ENCODE results near the gene BBC3. TPM values are rescaled to one million over a fixed set of nuclear protein-coding genes. Genes with fewer than 3 reads are reported as not detected.
"Not testable (repeated sequence)": the region's sequence is repeated elsewhere in the genome, so short reads cannot be mapped to it uniquely, and the experiment has no call there.

Gene BBC3
- total and polyA plus RNA-seq, 3 experiments from 2014 or later, result 8.3 to 20.1 (median 19.8) TPM

DNA sequence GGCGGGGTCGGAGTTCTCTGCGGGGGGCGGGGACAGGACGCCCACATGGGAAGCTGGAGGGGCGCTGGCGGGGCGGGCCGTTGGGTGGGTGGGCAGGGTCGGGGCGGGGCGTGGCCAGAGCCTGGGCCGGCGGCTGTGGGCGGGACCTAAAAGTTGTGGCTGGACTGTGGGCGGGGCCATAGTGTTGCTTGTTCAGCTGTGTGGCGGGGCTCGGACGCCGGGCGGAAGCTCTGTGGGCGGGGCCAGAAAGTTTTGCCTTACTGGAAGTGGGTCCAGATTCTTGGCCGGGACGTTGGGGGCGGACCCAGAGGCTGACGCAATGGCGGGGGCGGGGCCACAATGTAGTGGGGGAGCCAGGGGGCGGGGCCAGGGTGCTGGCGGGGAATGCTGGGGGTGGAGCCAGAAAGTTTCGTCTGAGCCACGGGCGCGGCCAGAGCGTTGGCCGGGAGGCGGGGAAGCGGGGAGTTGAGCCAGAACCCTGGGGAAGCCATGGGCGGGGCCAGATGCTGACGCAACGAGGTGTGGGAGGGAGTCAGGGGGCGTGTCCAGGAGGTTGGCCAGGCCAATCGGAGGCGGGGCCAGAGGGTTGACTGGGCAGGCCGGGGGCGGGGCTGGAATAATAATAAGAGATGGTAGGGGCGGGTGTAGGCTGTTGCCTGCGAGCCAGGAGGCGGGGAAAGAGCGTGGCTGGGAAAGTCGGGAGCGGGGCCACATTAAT lies 25.9 kb upstream of the BBC3 start:
- H3K27me3 ChIP-seq (ENCODE audit: insufficient read depth, low read length, poor library complexity, severe bottlenecking), result no peaks in the 10 kb centered on the region
- peaks cover 34 to 47% (median 37%) of the 10 kb centered on the region in 3 donors for H3K4me1 Mint-ChIP-seq
- peaks cover 0 to 1% of the 10 kb centered on the region in 2 donors for H3K27me3 Mint-ChIP-seq
- peak overlapping the region; percentile 61 for H3K4me3 ChIP-seq (ENCODE audit: low read length)
- POLR2A ChIA-PET, result interaction anchor here (0.5 to 2.4 kb wide), 17 partner anchors 9 to 656 kb away, joined by 3 to 67 read pairs (median 4); partner anchors contain the start of genes CALM3, INAFM1 and ZC3H4
- CTCF ChIA-PET, result interaction anchor here (1.0 to 2.5 kb wide), 9 partner anchors 10 to 143 kb away, joined by 3 to 21 read pairs (median 5); partner anchors contain the start of genes DHX34, INAFM1 and ZC3H4
- H3K36me3 ChIP-seq (ENCODE audit: insufficient read depth, low read length), result peaks cover 24% of the 10 kb centered on the region
- no peaks in the 10 kb centered on the region for H3K9me3 ChIP-seq (ENCODE audit: low read length)
- peaks cover 23% of the 10 kb centered on the region for H3K4me1 ChIP-seq (ENCODE audit: insufficient read depth, low read length)
- H3K27ac Mint-ChIP-seq, result peak overlapping the region; percentile 91 to 97 (median 96)
- H3K27ac ChIP-seq (ENCODE audit: low read depth, low read length), result peak overlapping the region; percentile 84
- H3K4me3 Mint-ChIP-seq, result peak overlapping the region; percentile 81 to 93 (median 90)
- peak; percentile 96 to 99 (median 98) for DNase-seq
- H3K36me3 Mint-ChIP-seq, result peaks cover 3 to 43% (median 12%) of the 10 kb centered on the region in 3 donors
- no peaks in the 10 kb centered on the region for H3K9me3 Mint-ChIP-seq

DNA sequence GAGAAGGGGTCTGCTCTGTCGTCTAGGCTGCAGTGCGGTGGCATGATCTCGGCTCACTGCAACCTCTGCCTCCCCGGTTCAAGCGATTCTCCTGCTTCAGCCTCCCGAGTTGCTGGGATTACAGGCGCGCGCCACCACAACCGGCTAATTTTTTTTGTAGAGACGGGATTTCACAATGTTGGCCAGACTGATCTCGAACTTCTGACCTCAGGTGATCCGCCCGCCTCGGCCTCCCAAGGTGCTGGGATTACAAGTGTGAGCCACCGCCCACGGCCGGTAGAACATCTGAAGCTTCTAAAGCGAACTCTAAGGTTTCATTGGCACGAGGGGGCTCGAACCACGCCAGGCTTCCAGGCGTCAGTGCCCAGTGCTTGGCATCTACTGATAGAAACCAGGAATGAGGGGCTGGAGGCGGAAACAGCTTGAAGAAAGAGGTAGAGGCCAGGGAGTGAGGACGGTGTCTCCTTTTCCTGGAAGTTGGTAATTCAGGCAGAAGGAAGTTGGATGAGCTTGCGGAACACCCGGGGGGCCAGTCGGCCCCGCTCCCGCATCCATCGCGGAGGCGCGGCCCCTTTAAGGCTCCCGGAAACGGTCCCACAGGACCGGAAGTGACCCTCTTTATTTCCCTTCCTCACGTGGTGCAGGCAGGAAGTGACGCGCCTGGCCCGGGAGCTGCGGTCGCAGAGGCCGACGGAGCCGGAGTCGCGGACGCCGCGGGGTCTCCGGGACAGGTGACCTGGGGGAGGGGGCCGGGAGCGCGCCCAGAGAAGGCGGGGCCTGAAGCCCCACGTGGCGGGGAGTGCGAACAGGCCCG lies 25.1 kb upstream of the BBC3 start, which contains the start of gene CCDC9:
TSS of gene CCDC9 (plus strand) at position 647 of the 814 bp plus-strand sequence. CDS start 1,876 bp downstream, outside the sequence.
- POLR2A ChIA-PET, result interaction anchor here (0.9 to 2.4 kb wide), 16 partner anchors 9 to 655 kb away, joined by 3 to 67 read pairs (median 4); partner anchors contain the start of genes CALM3, INAFM1 and ZC3H4

DNA sequence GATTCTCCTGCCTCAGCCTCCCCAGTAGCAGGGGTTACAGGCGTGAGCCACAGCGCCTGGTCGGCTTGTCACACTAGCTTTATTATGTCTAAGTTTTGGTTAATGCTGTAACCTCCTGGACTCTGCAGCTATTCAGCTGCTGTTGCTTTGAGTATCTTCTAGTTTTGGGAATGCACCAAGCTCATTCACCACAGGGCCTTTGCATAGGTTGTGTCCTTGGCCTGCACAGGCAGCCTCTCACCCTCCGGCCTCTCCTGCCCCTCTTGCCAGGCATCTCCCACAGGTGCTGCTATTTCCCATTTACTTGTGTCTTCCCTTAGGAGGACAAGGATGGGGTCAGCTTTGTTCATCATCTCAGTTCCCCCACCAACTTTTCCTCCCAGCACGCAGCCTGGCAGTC lies 23.0 kb upstream of the BBC3 start:
- POLR2A ChIA-PET, result interaction anchor here (1.2 kb wide), 1 partner anchor 11 kb away, joined by 3 read pairs; no protein-coding TSS in a partner anchor
- Histone ChIP-seq H3K27ac (ENCODE audit: low read depth, low read length) (no peak overlapping the region), H3K4me3 (ENCODE audit: low read length) (no peak overlapping the region), H3K36me3 (ENCODE audit: insufficient read depth, low read length) (peaks cover 7% of the 10 kb centered on the region), H3K9me3 (ENCODE audit: low read length) (no peaks in the 10 kb centered on the region), H3K27me3 (ENCODE audit: insufficient read depth, low read length, poor library complexity, severe bottlenecking) (no peaks in the 10 kb centered on the region), H3K4me1 (ENCODE audit: insufficient read depth, low read length) (peaks cover 22% of the 10 kb centered on the region)
- DNase-seq, result no peak
- H3K4me1 Mint-ChIP-seq, result peaks cover 22 to 31% (median 25%) of the 10 kb centered on the region in 3 donors
- H3K9me3 Mint-ChIP-seq, result no peaks in the 10 kb centered on the region
- peak overlapping the region; percentile 11 to 94 (median 59) for H3K27ac Mint-ChIP-seq
- peaks cover 0 to 20% (median 7%) of the 10 kb centered on the region in 3 donors for H3K36me3 Mint-ChIP-seq
- peaks cover 0 to 1% of the 10 kb centered on the region in 2 donors for H3K27me3 Mint-ChIP-seq
- peak overlapping the region in 2 of 7 donors; percentile 3 to 78 for H3K4me3 Mint-ChIP-seq
- CTCF ChIA-PET, result interaction anchor here (0.7 to 2.9 kb wide), 3 partner anchors 10 to 104 kb away, joined by 3 to 24 read pairs (median 3); no protein-coding TSS in a partner anchor

More for the DNA sequence above, 25.1 kb upstream of the BBC3 start, which contains the start of gene CCDC9:
- Mint-ChIP-seq H3K4me3 (peak within 1 kb of the TSS; percentile 81 to 93 (median 90)), H3K9me3 (no peaks in the 10 kb centered on the region), H3K4me1 (peaks cover 33 to 46% (median 34%) of the 10 kb centered on the region in 3 donors), H3K27ac (peak within 1 kb of the TSS; percentile 92 to 97 (median 96)), H3K27me3 (peaks cover 0 to 1% of the 10 kb centered on the region in 2 donors), H3K36me3 (peaks cover 3 to 38% (median 12%) of the 10 kb centered on the region in 3 donors)
- peak within 1 kb of the TSS; percentile 76 for H3K4me3 ChIP-seq (ENCODE audit: low read length)
- H3K9me3 ChIP-seq (ENCODE audit: low read length), result no peaks in the 10 kb centered on the region
- peak; percentile 87 to 96 (median 93) for DNase-seq
- H3K4me1 ChIP-seq (ENCODE audit: insufficient read depth, low read length), result peaks cover 23% of the 10 kb centered on the region
- peak within 1 kb of the TSS; percentile 84 for H3K27ac ChIP-seq (ENCODE audit: low read depth, low read length)
- peaks cover 21% of the 10 kb centered on the region for H3K36me3 ChIP-seq (ENCODE audit: insufficient read depth, low read length)
- CTCF ChIA-PET, result interaction anchor here (1.0 to 2.5 kb wide), 9 partner anchors 9 to 143 kb away, joined by 3 to 21 read pairs (median 5); partner anchors contain the start of genes DHX34, INAFM1 and ZC3H4
- H3K27me3 ChIP-seq (ENCODE audit: insufficient read depth, low read length, poor library complexity, severe bottlenecking), result no peaks in the 10 kb centered on the region

DNA sequence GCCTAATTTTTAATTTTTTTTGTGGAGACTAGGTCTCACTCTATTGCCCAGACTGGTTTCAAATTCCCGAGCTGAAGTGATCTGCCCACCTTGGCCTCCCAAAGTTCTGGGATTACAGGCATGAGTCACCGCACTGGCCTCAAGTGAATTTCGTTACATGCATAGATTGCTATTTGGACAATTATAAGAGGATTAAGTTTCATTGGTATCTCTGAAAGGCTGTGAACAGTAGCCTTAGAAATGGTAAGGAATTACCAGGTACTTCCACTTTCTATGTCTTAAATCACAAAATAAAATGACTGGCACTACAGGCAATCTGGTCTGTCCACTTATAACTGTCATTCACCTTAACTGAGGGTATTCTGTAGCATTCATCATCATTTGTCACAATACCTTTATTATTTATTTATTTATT lies 22.5 kb upstream of the BBC3 start:
- Histone ChIP-seq H3K27ac (ENCODE audit: low read depth, low read length) (no peak overlapping the region), H3K4me1 (ENCODE audit: insufficient read depth, low read length) (peaks cover 17% of the 10 kb centered on the region), H3K9me3 (ENCODE audit: low read length) (no peaks in the 10 kb centered on the region), H3K36me3 (ENCODE audit: insufficient read depth, low read length) (peaks cover 2% of the 10 kb centered on the region), H3K4me3 (ENCODE audit: low read length) (no peak overlapping the region), H3K27me3 (ENCODE audit: insufficient read depth, low read length, poor library complexity, severe bottlenecking) (no peaks in the 10 kb centered on the region)
- H3K4me3 Mint-ChIP-seq, result peak overlapping the region in 1 of 7 donors; percentile 78
- ChIA-PET CTCF (interaction anchor here (0.7 to 2.9 kb wide), 3 partner anchors 9 to 104 kb away, joined by 3 to 24 read pairs (median 3); no protein-coding TSS in a partner anchor), POLR2A (interaction anchor here (1.2 kb wide), 1 partner anchor 10 kb away, joined by 3 read pairs; no protein-coding TSS in a partner anchor)
- DNase-seq, result no peak
- H3K27me3 Mint-ChIP-seq, result peaks cover 0 to 1% of the 10 kb centered on the region in 2 donors
- peaks cover 17 to 26% (median 20%) of the 10 kb centered on the region in 3 donors for H3K4me1 Mint-ChIP-seq
- H3K36me3 Mint-ChIP-seq, result peaks cover 0 to 16% (median 3%) of the 10 kb centered on the region in 3 donors
- peak overlapping the region in 3 of 8 donors; percentile 11 to 94 (median 32) for H3K27ac Mint-ChIP-seq
- no peaks in the 10 kb centered on the region for H3K9me3 Mint-ChIP-seq

DNA sequence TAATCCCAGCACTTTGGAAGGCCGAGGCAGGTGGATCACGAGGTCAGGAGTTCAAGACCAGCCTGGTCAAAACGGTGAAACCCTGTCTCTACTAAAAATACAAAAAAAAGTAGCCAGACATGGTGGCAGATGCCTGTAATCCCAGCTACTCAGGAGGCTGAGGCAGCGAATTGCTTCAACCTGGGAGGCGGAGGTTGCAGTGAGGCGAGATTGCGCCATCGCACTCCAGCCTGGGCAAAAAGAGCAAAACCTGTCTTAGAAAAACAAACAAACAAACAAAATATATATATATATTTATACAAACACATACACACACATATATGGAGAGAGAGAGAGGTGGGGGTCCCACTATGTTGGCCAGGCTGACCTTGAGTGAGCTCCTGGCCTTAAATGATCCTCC lies 22.0 kb upstream of the BBC3 start:
- H3K27me3 ChIP-seq (ENCODE audit: insufficient read depth, low read length, poor library complexity, severe bottlenecking); POLR2A ChIA-PET; H3K27me3 Mint-ChIP-seq; H3K9me3 Mint-ChIP-seq; H3K4me3 ChIP-seq (ENCODE audit: low read length); H3K27ac ChIP-seq (ENCODE audit: low read depth, low read length); H3K36me3 ChIP-seq (ENCODE audit: insufficient read depth, low read length); H3K9me3 ChIP-seq (ENCODE audit: low read length); DNase-seq: not testable (repeated sequence)
- CTCF ChIA-PET, result interaction anchor here (0.7 to 2.9 kb wide), 3 partner anchors 9 to 103 kb away, joined by 3 to 24 read pairs (median 3); no protein-coding TSS in a partner anchor
- Mint-ChIP-seq H3K4me1 (peaks cover 13 to 22% (median 17%) of the 10 kb centered on the region in 3 donors), H3K27ac (peak overlapping the region in 2 of 8 donors; percentile 11 to 94), H3K36me3 (peaks cover 0 to 12% (median 3%) of the 10 kb centered on the region in 3 donors), H3K4me3 (peak overlapping the region in 1 of 7 donors; percentile 78)
- H3K4me1 ChIP-seq (ENCODE audit: insufficient read depth, low read length), result peaks cover 12% of the 10 kb centered on the region

DNA sequence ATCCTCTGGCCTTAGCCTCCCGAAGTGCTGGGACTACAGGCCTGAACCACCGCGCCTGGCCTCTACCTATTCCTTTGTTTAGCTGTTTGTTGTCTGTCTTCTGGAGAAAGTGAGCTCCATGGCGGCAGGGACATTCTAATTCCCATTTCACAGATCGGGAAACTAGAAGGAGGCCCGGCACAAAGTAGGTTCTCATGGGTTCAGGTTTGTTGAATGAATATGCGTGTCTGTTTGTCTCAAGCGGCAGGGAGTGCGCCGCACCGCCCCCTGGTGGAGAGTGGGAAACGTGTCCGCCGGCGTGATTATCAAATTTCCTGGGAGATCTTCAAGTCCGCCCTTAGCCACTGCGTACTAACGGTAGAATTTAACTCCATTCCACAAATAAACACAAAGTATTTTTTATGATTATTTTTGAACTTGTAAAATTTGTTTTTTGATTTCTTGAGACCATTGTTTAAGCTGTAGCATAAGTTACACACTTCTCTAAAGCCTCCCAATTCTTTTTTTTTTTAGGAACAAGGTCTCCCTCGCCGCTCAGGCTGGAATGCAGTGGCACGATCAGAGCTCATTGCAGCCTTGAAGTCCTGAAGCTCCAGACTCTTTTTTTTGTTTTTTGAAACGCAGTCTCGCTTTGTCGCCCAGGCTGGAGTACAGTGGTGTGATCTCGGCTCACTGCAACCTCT lies 16.4 kb upstream of the BBC3 start:
- Mint-ChIP-seq H3K9me3 (no peaks in the 10 kb centered on the region), H3K36me3 (no peaks in the 10 kb centered on the region), H3K27ac (peak overlapping the region in 3 of 8 donors; percentile 35 to 78 (median 58)), H3K4me1 (peaks cover 5 to 23% (median 16%) of the 10 kb centered on the region in 3 donors), H3K4me3 (peak overlapping the region in 1 of 7 donors; percentile 38), H3K27me3 (peaks cover 0 to 1% of the 10 kb centered on the region in 2 donors)
- H3K9me3 ChIP-seq (ENCODE audit: low read length), result no peaks in the 10 kb centered on the region
- DNase-seq, result peak; percentile 61 to 79 (median 71)
- H3K27me3 ChIP-seq (ENCODE audit: insufficient read depth, low read length, poor library complexity, severe bottlenecking), result no peaks in the 10 kb centered on the region
- no peak overlapping the region for H3K4me3 ChIP-seq (ENCODE audit: low read length)
- ChIA-PET CTCF (interaction anchor here (0.7 to 10.5 kb wide), 29 partner anchors 8 to 222 kb away, joined by 3 to 342 read pairs (median 5); partner anchors contain the start of genes CCDC9, INAFM1 and SAE1), POLR2A (interaction anchor here (1.3 to 2.1 kb wide), 2 partner anchors 9 to 21 kb away, joined by 3 to 9 read pairs; partner anchors contain the start of gene CCDC9)
- no peak overlapping the region for H3K27ac ChIP-seq (ENCODE audit: low read depth, low read length)
- no peaks in the 10 kb centered on the region for H3K36me3 ChIP-seq (ENCODE audit: insufficient read depth, low read length)
- peaks cover 15% of the 10 kb centered on the region for H3K4me1 ChIP-seq (ENCODE audit: insufficient read depth, low read length)
